HCT116 (cell line): ENCODE results near the gene NSG2. TPM values are rescaled to one million over a fixed set of nuclear protein-coding genes. Genes with fewer than 3 reads are reported as not detected.

ENCODE experiments used
- ATAC-seq: fragments of 200-7000 bp; cut with Tn5 transposase; 2 replicates; pipeline ENCODE4 v1.9.1; 2020; ENCODE audit warnings: mild to moderate bottlenecking, moderate library complexity
- BruUV-seq: library from RNA; stranded (reverse); fragments of 400-500 nt; replicated peaks from 2 replicates; lab custom pipeline; 2021; lab: Mats Ljungman, UMichigan
- CTCF ChIA-PET: fragments of 300-600 bp; sonication (Branson Sonifier 250); formaldehyde crosslinking; loops from one replicate; lab custom pipeline; 2021; ENCODE audit warnings: antibody characterized with exemption; lab: Charles Lee
- POLR2A ChIA-PET: fragments of 300-600, 350-600 bp; sonication (Branson Sonifier 250); formaldehyde crosslinking; loops from one replicate; lab custom pipeline; 2021; ENCODE audit warnings: antibody characterized with exemption; lab: Charles Lee
- RAD21 ChIA-PET, 2 experiments: fragments of 300-600 bp; sonication (Branson Sonifier 250); formaldehyde crosslinking; loops; one replicate each; lab custom pipeline; 2023; ENCODE audit warnings: low total read pairs in 2 of 2; ENCODE audit not compliant: uncharacterized antibody in 2 of 2, unreplicated experiment in 2 of 2, low non-redundant PET in 1 of 2; lab: Charles Lee
- DNase-seq: peaks from one replicate; pipeline ENCODE4 v3.0.0-alpha.2; 2010; ENCODE audit warnings: low read depth, low spot score
- H2AFZ ChIP-seq: fragments of 200-600 bp; shearing (Covaris generic), sonication (generic); 2 replicates; pipeline ENCODE4 v1.6.1; 2017; ENCODE audit warnings: low read depth, mixed run types, mixed read lengths, antibody characterized with exemption, low read length; ENCODE audit not compliant: poor library complexity, severe bottlenecking
- H3K27ac ChIP-seq: 2 replicates; pipeline ENCODE4 v1.5.1; 2012; ENCODE audit warnings: low read depth, low read length
- H3K27me3 ChIP-seq: fragments of 200-600 bp; sonication (generic); 2 replicates; pipeline ENCODE4 v1.6.1; 2016; ENCODE audit warnings: mixed run types, low read length, mixed read lengths; ENCODE audit not compliant: insufficient read depth
- H3K36me3 ChIP-seq, 2 experiments: fragments of 200-500 bp in 1 of 2; fragments of 200-600 bp in 1 of 2; sonication (Bioruptor generic) in 1 of 2; sonication (generic) in 1 of 2; 2 replicates each; pipeline versions ENCODE4 v1.5.1 to v1.6.1; 2014 to 2016; ENCODE audit warnings: low read length in 2 of 2, inconsistent platforms in 1 of 2, mixed read lengths in 1 of 2, mixed run types in 1 of 2; ENCODE audit not compliant: insufficient read depth in 2 of 2, control insufficient read depth in 1 of 2
- H3K4me1 ChIP-seq, 2 experiments: fragments of 200-600 bp in 1 of 2; sonication (generic) in 1 of 2; 2 replicates each; pipeline versions ENCODE4 v1.5.1 to v1.6.1; 2012 to 2017; ENCODE audit warnings: low read length in 2 of 2, inconsistent platforms in 1 of 2, mild to moderate bottlenecking in 1 of 2, mixed read lengths in 1 of 2, mixed run types in 1 of 2, moderate library complexity in 1 of 2; ENCODE audit not compliant: insufficient read depth in 2 of 2, control insufficient read depth in 1 of 2
- H3K4me2 ChIP-seq: fragments of 200-600 bp; sonication (generic); 2 replicates; pipeline ENCODE4 v1.6.1; 2017; ENCODE audit warnings: mixed run types, low read length, mixed read lengths
- H3K4me3 ChIP-seq, 2 experiments: fragments of 200-600 bp in 1 of 2; sonication (generic) in 1 of 2; replicated peaks in 1 of 2; 2 replicates each; pipeline ENCODE4 v1.5.1; 2011 to 2016; ENCODE audit warnings: low read length in 2 of 2, control low read depth in 1 of 2, low read depth in 1 of 2, mild to moderate bottlenecking in 1 of 2, mixed read lengths in 1 of 2, mixed run types in 1 of 2
- H3K79me2 ChIP-seq: fragments of 200-600 bp; sonication (generic); 2 replicates; pipeline ENCODE4 v1.6.1; 2017; ENCODE audit warnings: mild to moderate bottlenecking, mixed run types, low read length, moderate library complexity, mixed read lengths; ENCODE audit not compliant: insufficient read depth
- H3K9ac ChIP-seq: fragments of 200-600 bp; sonication (generic); 2 replicates; pipeline ENCODE4 v1.6.1; 2016; ENCODE audit warnings: low read length, mixed read lengths
- H3K9me2 ChIP-seq: fragments of 200-600 bp; sonication (generic), shearing (Covaris generic); 2 replicates; pipeline ENCODE4 v1.6.1; 2017; ENCODE audit warnings: mixed run types, mild to moderate bottlenecking, moderate library complexity; ENCODE audit not compliant: insufficient read depth
- H3K9me3 ChIP-seq, 2 experiments: fragments of 200-500 bp in 1 of 2; fragments of 200-600 bp in 1 of 2; sonication (Bioruptor generic) in 1 of 2; sonication (generic) in 1 of 2; 2 replicates each; pipeline ENCODE4 v1.6.1; 2014 to 2017; ENCODE audit warnings: low read length in 2 of 2, mixed read lengths in 2 of 2, inconsistent platforms in 1 of 2, low read depth in 1 of 2, mild to moderate bottlenecking in 1 of 2, mixed run types in 1 of 2, moderate library complexity in 1 of 2; ENCODE audit not compliant: control insufficient read depth in 1 of 2, insufficient read depth in 1 of 2
- H4K20me1 ChIP-seq: fragments of 200-600 bp; sonication (generic), shearing (Covaris generic); 2 replicates; pipeline ENCODE4 v1.6.1; 2017; ENCODE audit warnings: mixed run types, mild to moderate bottlenecking, moderate library complexity; ENCODE audit not compliant: insufficient read depth
- CBX3 ChIP-seq: IDR thresholded peaks from 2 replicates; pipeline ENCODE4 v1.6.1; 2012; ENCODE audit warnings: low read depth
- CEBPB ChIP-seq: IDR thresholded peaks from 2 replicates; pipeline ENCODE4 v1.6.1; 2012; ENCODE audit warnings: low read depth
- CTCF ChIP-seq, 3 experiments: fragments of 200-600 bp in 1 of 3; sonication (generic) in 1 of 3; IDR thresholded peaks in 2 of 3; conservative IDR thresholded peaks in 1 of 3; 2 replicates each; pipeline ENCODE4 v1.5.1; 2012 to 2017; ENCODE audit warnings: low read depth in 2 of 3, low read length in 2 of 3, antibody characterized with exemption in 1 of 3, borderline replicate concordance in 1 of 3, control low read depth in 1 of 3, mild to moderate bottlenecking in 1 of 3, mixed read lengths in 1 of 3, mixed run types in 1 of 3, moderate library complexity in 1 of 3; ENCODE audit not compliant: insufficient read depth in 1 of 3
- ELF1 ChIP-seq: IDR thresholded peaks from 2 replicates; pipeline ENCODE4 v1.6.1; 2012; ENCODE audit warnings: low read depth, borderline replicate concordance
- EZH2 ChIP-seq: fragments of 200-600 bp; sonication (generic); IDR thresholded peaks from 2 replicates; pipeline ENCODE4 v1.6.1; 2017; ENCODE audit warnings: antibody characterized with exemption, mixed run types
- EZH2phosphoT487 ChIP-seq: fragments of 200-600 bp; IDR thresholded peaks from 2 replicates; pipeline ENCODE4 v1.6.1; 2018; ENCODE audit warnings: antibody characterized with exemption, borderline replicate concordance
- FOSL1 ChIP-seq: IDR thresholded peaks from 2 replicates; pipeline ENCODE4 v1.6.1; 2012; ENCODE audit warnings: low read depth
- POLR2A ChIP-seq: IDR thresholded peaks from 2 replicates; pipeline ENCODE4 v1.7.0; 2011; ENCODE audit warnings: borderline replicate concordance; ENCODE audit not compliant: insufficient read depth, insufficient read length; ENCODE audit errors: extremely low read depth
- REST ChIP-seq: IDR thresholded peaks from 2 replicates; pipeline ENCODE4 v1.6.1; 2012; ENCODE audit warnings: low read depth
- SIN3A ChIP-seq: IDR thresholded peaks from 2 replicates; pipeline ENCODE4 v1.6.1; 2012; ENCODE audit warnings: low read depth
- SP1 ChIP-seq: IDR thresholded peaks from 2 replicates; pipeline ENCODE4 v1.6.1; 2012; ENCODE audit warnings: low read depth
- SRF ChIP-seq: IDR thresholded peaks from 2 replicates; pipeline ENCODE4 v1.6.1; 2012; ENCODE audit warnings: low read depth
- TCF7L2 ChIP-seq: IDR thresholded peaks from 2 replicates; pipeline ENCODE4 v1.7.0; 2011; ENCODE audit warnings: borderline replicate concordance, inconsistent platforms; ENCODE audit not compliant: insufficient read depth, insufficient read length; ENCODE audit errors: extremely low read depth
- YY1 ChIP-seq: IDR thresholded peaks from 2 replicates; pipeline ENCODE4 v1.6.1; 2011; ENCODE audit warnings: low read length, low read depth, moderate library complexity, mild to moderate bottlenecking; ENCODE audit not compliant: insufficient replicate concordance; ENCODE audit errors: extremely low read depth
- intact Hi-C: fragments of 100-400 bp; cut with micrococcal nuclease; formaldehyde crosslinking; loops from 2 replicates; pipeline ENCODE4 v1.10.0; 2022
- total RNA-seq: library from RNA; stranded (reverse); gene quantifications from one replicate; pipeline ENCODE4 v1.2.1, GENCODE V29; 2021; ENCODE audit not compliant: unreplicated experiment

The NSG2 gene
- total RNA-seq, 1 experiment from 2014 or later: not detected

- TF ChIP-seq YY1: no peak
- TF ChIP-seq POLR2A: no peak
Observed at GRCh38 chr5:174145091-174145490, 99.6 kb downstream of the NSG2 start (continued).

- H3K79me2 ChIP-seq: no peaks in the 10 kb centered on the region
- H3K36me3 ChIP-seq: no peaks in the 10 kb centered on the region
- CTCF ChIA-PET: no interaction called here
- no peak overlapping the region for H2AFZ ChIP-seq
- RAD21 ChIA-PET: no interaction called here
- no peaks in the 10 kb centered on the region for H3K9me2 ChIP-seq
- no peak overlapping the region for H3K9ac ChIP-seq
- intact Hi-C loops: no loop called here
- H3K4me3 ChIP-seq: no peak overlapping the region
- no peak for TF ChIP-seq TCF7L2
- no peaks in the 10 kb centered on the region for H3K9me3 ChIP-seq
- ATAC-seq: no peak
- H3K27me3 ChIP-seq: peaks cover 5% of the 10 kb centered on the region; the same call in 1 of the 2 replicates
- BruUV-seq: no TSS peak
- no peak overlapping the region for H3K4me2 ChIP-seq
- no peak for DNase-seq
- H3K4me1 ChIP-seq: peaks cover 4 to 8% of the 10 kb centered on the region in 2 experiments; a peak in 1 of 4 replicates
- H3K27ac ChIP-seq: no peak overlapping the region
- POLR2A ChIA-PET: no interaction called here
- H4K20me1 ChIP-seq: no peaks in the 10 kb centered on the region
Observed at GRCh38 chr5:174145821-174146220, 100.3 kb downstream of the NSG2 start.

- no TSS peak for BruUV-seq
- Histone ChIP-seq H4K20me1 (no peaks in the 10 kb centered on the region), H3K79me2 (no peaks in the 10 kb centered on the region), H3K4me3 (no peak overlapping the region), H3K9ac (no peak overlapping the region), H3K36me3 (no peaks in the 10 kb centered on the region), H3K27me3 (peaks cover 5% of the 10 kb centered on the region; the same call in 1 of the 2 replicates), H2AFZ (no peak overlapping the region), H3K27ac (no peak overlapping the region), H3K4me1 (peaks cover 4 to 8% of the 10 kb centered on the region in 2 experiments; a peak in 1 of 4 replicates), H3K4me2 (no peak overlapping the region), H3K9me2 (no peaks in the 10 kb centered on the region), H3K9me3 (no peaks in the 10 kb centered on the region)
- ATAC-seq (no peak), DNase-seq (no peak)
- intact Hi-C loops: no loop called here
- CTCF ChIA-PET: no interaction called here
- POLR2A ChIA-PET: no interaction called here
- RAD21 ChIA-PET: no interaction called here
- TF ChIP-seq EZH2phosphoT487 (no peak), EZH2 (no peak), REST (no peak), YY1 (no peak), CEBPB (no peak), SP1 (no peak), CTCF (IDR thresholded peaks at IDR 0.05 in 2 of 3, conservative IDR thresholded peaks at IDR 0.05 in 1 of 3; ENCODE audit: borderline replicate concordance in 1 of 3, insufficient read depth in 1 of 3, low read depth in 2 of 3, low read length in 2 of 3) (no peak), SRF (no peak), CBX3 (no peak), TCF7L2 (no peak), FOSL1 (no peak), ELF1 (no peak), SIN3A (no peak)
Observed at GRCh38 chr5:174146556-174146955, 101.0 kb downstream of the NSG2 start.
